HepG2 (cell line): ENCODE measurements around the gene TGFBRAP1. TPM values are rescaled to one million over a fixed set of nuclear protein-coding genes. Genes with fewer than 3 reads are reported as not detected.

Experiments
- ATF3 ChIP-seq: sonication (generic); formaldehyde crosslinking; IDR thresholded peaks from 2 replicates; pipeline ENCODE4 v1.4.0; 2020; ENCODE audit warnings: missing genetic modification reagents
- DR1 ChIP-seq: sonication (generic); formaldehyde crosslinking; IDR thresholded peaks from 2 replicates; pipeline ENCODE4 v1.8.0; 2021; ENCODE audit warnings: mild to moderate bottlenecking, missing genetic modification reagents, inconsistent platforms
- EED ChIP-seq: sonication (generic); formaldehyde crosslinking; IDR thresholded peaks from 2 replicates; pipeline ENCODE4 v1.5.0; 2020; ENCODE audit warnings: mild to moderate bottlenecking, missing genetic modification reagents
- FOSL2 ChIP-seq: sonication (generic); formaldehyde crosslinking; IDR thresholded peaks from 2 replicates; pipeline ENCODE4 v1.4.0; 2020; ENCODE audit warnings: missing genetic modification reagents
- HNRNPK ChIP-seq: fragments of 200-400 bp; formaldehyde crosslinking; IDR thresholded peaks from 2 replicates; pipeline ENCODE4 v1.6.1; 2018; ENCODE audit warnings: low read length, low read depth, moderate library complexity, mild to moderate bottlenecking; ENCODE audit not compliant: poor library complexity, severe bottlenecking
- HNRNPLL ChIP-seq: fragments of 200-400 bp; formaldehyde crosslinking; IDR thresholded peaks from 2 replicates; pipeline ENCODE4 v1.6.1; 2017; ENCODE audit warnings: mild to moderate bottlenecking, low read depth, low read length; ENCODE audit not compliant: poor library complexity, severe bottlenecking
- KDM1A ChIP-seq: IDR thresholded peaks from 2 replicates; pipeline ENCODE4 v1.6.1; 2016; ENCODE audit warnings: missing compliant biosample characterization
- KLF16 ChIP-seq, 2 experiments: sonication (generic) in 1 of 2; formaldehyde crosslinking in 1 of 2; IDR thresholded peaks; 2 replicates each; pipeline versions ENCODE4 v1.6.1 to v1.8.0; 2016 to 2023; ENCODE audit warnings: missing genetic modification reagents in 2 of 2, missing compliant biosample characterization in 1 of 2
- NFIC ChIP-seq: IDR thresholded peaks from 2 replicates; pipeline ENCODE4 v1.6.1; 2012; ENCODE audit warnings: mild to moderate bottlenecking, low read length, inconsistent platforms
- PHF20 ChIP-seq: sonication (generic); formaldehyde crosslinking; IDR thresholded peaks from 2 replicates; pipeline ENCODE4 v1.5.0; 2020; ENCODE audit warnings: mild to moderate bottlenecking, missing genetic modification reagents
- SETDB1 ChIP-seq: sonication (generic); formaldehyde crosslinking; IDR thresholded peaks from 2 replicates; pipeline ENCODE4 v1.5.1; 2020; ENCODE audit warnings: missing genetic modification reagents, mild to moderate bottlenecking, borderline replicate concordance
- ZBTB7A ChIP-seq: sonication (generic); formaldehyde crosslinking; IDR thresholded peaks from 2 replicates; pipeline ENCODE4 v1.8.0; 2022; ENCODE audit warnings: mild to moderate bottlenecking, missing genetic modification reagents
- ZBTB8A ChIP-seq: sonication (generic); formaldehyde crosslinking; IDR thresholded peaks from 2 replicates; pipeline ENCODE4 v1.4.0; 2020; ENCODE audit warnings: mild to moderate bottlenecking, low read depth, missing genetic modification reagents, borderline replicate concordance
- ZNF251 ChIP-seq: sonication (generic); formaldehyde crosslinking; IDR thresholded peaks from 2 replicates; pipeline ENCODE4 v1.9.0; 2021; ENCODE audit warnings: mild to moderate bottlenecking, missing genetic modification reagents
- ZNF253 ChIP-seq: sonication (generic); formaldehyde crosslinking; IDR thresholded peaks from 2 replicates; pipeline ENCODE4 v1.8.0; 2022; ENCODE audit warnings: mild to moderate bottlenecking, missing genetic modification reagents, borderline replicate concordance
- ZNF710 ChIP-seq: sonication (generic); formaldehyde crosslinking; IDR thresholded peaks from 2 replicates; pipeline ENCODE4 v1.5.0; 2020; ENCODE audit warnings: mild to moderate bottlenecking, missing genetic modification reagents, borderline replicate concordance
- ZNF747 ChIP-seq: sonication (generic); formaldehyde crosslinking; IDR thresholded peaks from 2 replicates; pipeline ENCODE4 v1.8.1; 2023; ENCODE audit warnings: missing genetic modification reagents, mild to moderate bottlenecking, borderline replicate concordance
- ZNF775 ChIP-seq: sonication (generic); formaldehyde crosslinking; IDR thresholded peaks from 2 replicates; pipeline ENCODE4 v1.4.0; 2020; ENCODE audit warnings: missing genetic modification reagents, mild to moderate bottlenecking, moderate library complexity, borderline replicate concordance
- ZNF782 ChIP-seq: sonication (generic); formaldehyde crosslinking; IDR thresholded peaks from 2 replicates; pipeline ENCODE4 v1.4.0; 2020; ENCODE audit warnings: missing genetic modification reagents, mild to moderate bottlenecking, borderline replicate concordance
- polyA plus RNA-seq, 8 experiments: library from polyadenylated mRNA; depleted of rRNA in 3 of 8; stranded (reverse) in 7 of 8; unstranded in 1 of 8; fragments of >200 nt; fragmentation: Illumina TruSeq in 4 of 8; extraction: Trizol in 4 of 8; gene quantifications; 2 replicates each; pipeline versions ENCODE4 v1.2.1 to v1.2.3, GENCODE V29; 2011 to 2016; ENCODE audit warnings: low read depth in 4 of 8, missing spikeins in 1 of 8, mixed read lengths in 1 of 8; ENCODE audit not compliant: insufficient read depth in 1 of 8
- total RNA-seq, 5 experiments: library from RNA; depleted of rRNA; stranded (reverse); fragments of >200 nt; fragmentation: Illumina TruSeq; extraction: Trizol; gene quantifications; 2 replicates each; pipeline ENCODE4 v1.2.3, GENCODE V29; 2016; ENCODE audit warnings: low read depth in 1 of 5
- TF ChIP-seq, protein P1 (sequence below): sonication (generic); formaldehyde crosslinking; IDR thresholded peaks from 2 replicates; pipeline ENCODE4 v1.8.1; 2023; ENCODE audit warnings: mild to moderate bottlenecking, missing genetic modification reagents

Gene TGFBRAP1
- total and polyA plus RNA-seq, 2 of the 13 experiments (the other 11 are each of a cell fraction or from before 2014, with no cell fraction given): 12.7 to 22.9 TPM

- TF ChIP-seq ZNF710 (CRISPR knock-in tag) (peak; percentile 51; the same call in 1 of the 2 replicates), ZNF775 (no peak), HNRNPK (no peak), DR1 (peak; percentile 64; the same call in 1 of the 2 replicates), HNRNPLL (peak; percentile 61), ZNF782 (no peak), KDM1A (CRISPR knock-in tag) (no peak), ZNF251 (CRISPR knock-in tag) (no peak), FOSL2 (CRISPR knock-in tag) (peak; percentile 45), ATF3 (CRISPR knock-in tag) (peak; percentile 56), KLF16 (CRISPR knock-in tag; IDR thresholded peaks at IDR 0.05) (peak in 1 of 2 experiments; percentile 92; a peak in 2 of 4 replicates), ZNF747 (CRISPR knock-in tag) (no peak), ZBTB7A (CRISPR knock-in tag) (peak; percentile 72; the same call in 1 of the 2 replicates), SETDB1 (CRISPR knock-in tag) (no peak), ZBTB8A (CRISPR knock-in tag) (peak; percentile 34; the same call in 1 of the 2 replicates), NFIC (peak; percentile 71; the same call in 1 of the 2 replicates), EED (CRISPR knock-in tag) (no peak), PHF20 (CRISPR knock-in tag) (peak; percentile 99), ZNF253 (CRISPR knock-in tag) (no peak)
- TF ChIP-seq, protein P1, sequence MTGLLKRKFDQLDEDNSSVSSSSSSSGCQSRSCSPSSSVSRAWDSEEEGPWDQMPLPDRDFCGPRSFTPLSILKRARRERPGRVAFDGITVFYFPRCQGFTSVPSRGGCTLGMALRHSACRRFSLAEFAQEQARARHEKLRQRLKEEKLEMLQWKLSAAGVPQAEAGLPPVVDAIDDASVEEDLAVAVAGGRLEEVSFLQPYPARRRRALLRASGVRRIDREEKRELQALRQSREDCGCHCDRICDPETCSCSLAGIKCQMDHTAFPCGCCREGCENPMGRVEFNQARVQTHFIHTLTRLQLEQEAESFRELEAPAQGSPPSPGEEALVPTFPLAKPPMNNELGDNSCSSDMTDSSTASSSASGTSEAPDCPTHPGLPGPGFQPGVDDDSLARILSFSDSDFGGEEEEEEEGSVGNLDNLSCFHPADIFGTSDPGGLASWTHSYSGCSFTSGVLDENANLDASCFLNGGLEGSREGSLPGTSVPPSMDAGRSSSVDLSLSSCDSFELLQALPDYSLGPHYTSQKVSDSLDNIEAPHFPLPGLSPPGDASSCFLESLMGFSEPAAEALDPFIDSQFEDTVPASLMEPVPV (CRISPR knock-in tag): peak; percentile 76
Measured at GRCh38 chr2:105337122-105338019, 7.8 kb upstream of the TGFBRAP1 start, which contains the start of gene C2orf49 (continued).
